ENCODE measurements around the gene SETBP1. TPM values are rescaled to one million over a fixed set of nuclear protein-coding genes. Genes with fewer than 3 reads are reported as not detected.
"Not testable (repeated sequence)": the region's sequence is repeated elsewhere in the genome, so short reads cannot be mapped to it uniquely, and the experiment has no call there.

SETBP1 gene
- total and polyA plus RNA-seq, 2 of the 13 experiments (the other 11 are each of a cell fraction or from before 2014, with no cell fraction given): 0.18 to 0.65 TPM

DNA sequence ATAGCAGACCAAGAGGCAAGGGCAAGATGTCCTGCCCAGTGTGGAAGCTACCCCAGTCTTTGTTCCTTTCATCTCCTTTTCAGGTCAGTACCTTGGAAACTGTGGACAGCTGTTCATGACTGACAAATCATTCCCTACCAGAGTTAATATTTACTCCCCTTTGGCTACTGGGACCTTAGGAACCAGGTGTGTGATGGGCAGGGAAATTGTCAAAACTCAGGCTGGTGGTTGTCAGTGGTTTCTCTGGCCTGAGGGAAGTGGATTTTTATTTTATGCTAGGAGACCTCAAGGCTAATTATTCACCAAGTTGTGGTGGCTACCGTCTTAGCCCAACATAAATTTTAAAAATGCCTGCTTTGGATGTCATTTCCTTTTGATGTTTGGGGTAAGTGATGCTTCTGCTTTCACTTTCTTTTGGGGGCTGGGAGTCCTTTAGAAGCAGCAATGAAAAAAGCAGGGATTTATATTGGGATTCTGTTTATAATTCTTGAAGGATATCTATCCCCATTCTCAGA is 119.3 kb downstream of the SETBP1 start:
- intact Hi-C loops (cut with micrococcal nuclease; ENCODE audit: unreplicated experiment) (no loop called here), in situ Hi-C loops (cut with HindIII; ENCODE audit: extremely low pct_ligation_motif_present, low pct_unique_long_range_greater_than_20kb) (loop anchor here (25.0 kb wide), 1 partner anchor 113 kb away; the partner anchor contains the start of gene SETBP1)

GRCh38 chr18:44800766-44801165 is 120.1 kb downstream of the SETBP1 start:
- intact Hi-C loops (cut with micrococcal nuclease; ENCODE audit: unreplicated experiment); ATAC-seq; H2AFZ ChIP-seq (ENCODE audit: low read length); H3K27me3 ChIP-seq (ENCODE audit: control insufficient read depth in 1 of 2, insufficient read depth in 2 of 2, low read length in 2 of 2); H3K36me3 ChIP-seq (replicated peaks in 1 of 2; ENCODE audit: control insufficient read depth in 1 of 2, insufficient read depth in 2 of 2, low read length in 2 of 2); in situ Hi-C loops (cut with HindIII; ENCODE audit: extremely low pct_ligation_motif_present, low pct_unique_long_range_greater_than_20kb); FAIRE-seq; POLR2A ChIA-PET; BruUV-seq (replicated peaks); CTCF ChIA-PET (ENCODE audit: low intra/inter-chr PET ratio, low total read pairs); H3K9ac ChIP-seq (ENCODE audit: insufficient read depth, low read depth, low read length); H4K20me1 ChIP-seq (ENCODE audit: insufficient read depth, low read length); DNase-seq (ENCODE audit: low spot score); H3K9me3 ChIP-seq (ENCODE audit: low read length); H3K4me2 ChIP-seq (ENCODE audit: low read depth, low read length); H3K4me3 ChIP-seq (replicated peaks in 1 of 3; ENCODE audit: insufficient read depth in 1 of 3, low read depth in 2 of 3, low read length in 3 of 3); H3K27ac ChIP-seq (ENCODE audit: extremely low read length, insufficient read depth, low read length); H3K79me2 ChIP-seq (ENCODE audit: insufficient read depth, low read length): not testable (repeated sequence)
- 86% methylated on average over 8 of the region's 8 CpGs for WGBS (ENCODE audit: low lambda C conversion rate)
- peaks cover 52% of the 10 kb centered on the region for H3K4me1 ChIP-seq (ENCODE audit: insufficient read depth, low read length)

More for the DNA sequence above, 119.3 kb downstream of the SETBP1 start:
- Histone ChIP-seq H3K36me3 (replicated peaks in 1 of 2; ENCODE audit: control insufficient read depth in 1 of 2, insufficient read depth in 2 of 2, low read length in 2 of 2) (no peaks in the 10 kb centered on the region), H3K27me3 (ENCODE audit: control insufficient read depth in 1 of 2, insufficient read depth in 2 of 2, low read length in 2 of 2) (no peaks in the 10 kb centered on the region), H3K9ac (ENCODE audit: insufficient read depth, low read depth, low read length) (no peak overlapping the region), H3K9me3 (ENCODE audit: low read length) (no peaks in the 10 kb centered on the region), H3K4me2 (ENCODE audit: low read depth, low read length) (no peak overlapping the region), H3K27ac (ENCODE audit: extremely low read length, insufficient read depth, low read length) (no peak overlapping the region), H3K4me1 (ENCODE audit: insufficient read depth, low read length) (peaks cover 52% of the 10 kb centered on the region), H4K20me1 (ENCODE audit: insufficient read depth, low read length) (no peaks in the 10 kb centered on the region), H3K4me3 (replicated peaks in 1 of 3; ENCODE audit: insufficient read depth in 1 of 3, low read depth in 2 of 3, low read length in 3 of 3) (no peak overlapping the region), H3K79me2 (ENCODE audit: insufficient read depth, low read length) (no peaks in the 10 kb centered on the region), H2AFZ (ENCODE audit: low read length) (no peak overlapping the region)
- no TSS peak for BruUV-seq (replicated peaks)
- ChIA-PET CTCF (ENCODE audit: low intra/inter-chr PET ratio, low total read pairs) (no interaction called here), POLR2A (no interaction called here)
- no peak for FAIRE-seq
- no peak for ATAC-seq
- TF ChIP-seq, protein P1, sequence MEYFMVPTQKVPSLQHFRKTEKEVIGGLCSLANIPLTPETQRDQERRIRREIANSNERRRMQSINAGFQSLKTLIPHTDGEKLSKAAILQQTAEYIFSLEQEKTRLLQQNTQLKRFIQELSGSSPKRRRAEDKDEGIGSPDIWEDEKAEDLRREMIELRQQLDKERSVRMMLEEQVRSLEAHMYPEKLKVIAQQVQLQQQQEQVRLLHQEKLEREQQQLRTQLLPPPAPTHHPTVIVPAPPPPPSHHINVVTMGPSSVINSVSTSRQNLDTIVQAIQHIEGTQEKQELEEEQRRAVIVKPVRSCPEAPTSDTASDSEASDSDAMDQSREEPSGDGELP (IDR thresholded peaks at IDR 0.05; ENCODE audit: borderline replicate concordance, low read depth): peak; percentile 44; the same call in 1 of the 2 replicates
- no peak for TF ChIP-seq ZFP37 (CRISPR knock-in tag; IDR thresholded peaks at IDR 0.05; ENCODE audit: borderline replicate concordance)
- WGBS (ENCODE audit: low lambda C conversion rate): 64% methylated on average over 1 of the region's 1 CpG
- DNase-seq (ENCODE audit: low spot score): no peak
